ENCODE measurements around the gene NES.

The NES gene

DNA sequence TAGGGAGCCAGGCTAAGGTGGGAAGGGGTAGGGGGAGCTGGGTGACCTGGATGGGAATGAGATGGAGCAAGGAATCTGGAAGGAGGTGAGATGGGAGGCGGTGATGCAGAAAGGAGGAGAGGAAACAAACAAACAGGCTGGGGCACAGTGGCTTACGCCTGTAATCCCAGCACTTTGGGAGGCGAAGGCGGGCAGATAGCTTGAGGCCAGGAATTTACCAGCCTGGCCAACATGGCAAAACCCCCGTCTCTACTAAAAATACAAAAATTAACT lies 17.4 kb upstream of the NES start:
- no peak for DNase-seq (ENCODE audit: low read depth)
- H3K4me3 ChIP-seq (ENCODE audit: low read depth, low read length): no peak overlapping the region
- TF ChIP-seq, protein P1, sequence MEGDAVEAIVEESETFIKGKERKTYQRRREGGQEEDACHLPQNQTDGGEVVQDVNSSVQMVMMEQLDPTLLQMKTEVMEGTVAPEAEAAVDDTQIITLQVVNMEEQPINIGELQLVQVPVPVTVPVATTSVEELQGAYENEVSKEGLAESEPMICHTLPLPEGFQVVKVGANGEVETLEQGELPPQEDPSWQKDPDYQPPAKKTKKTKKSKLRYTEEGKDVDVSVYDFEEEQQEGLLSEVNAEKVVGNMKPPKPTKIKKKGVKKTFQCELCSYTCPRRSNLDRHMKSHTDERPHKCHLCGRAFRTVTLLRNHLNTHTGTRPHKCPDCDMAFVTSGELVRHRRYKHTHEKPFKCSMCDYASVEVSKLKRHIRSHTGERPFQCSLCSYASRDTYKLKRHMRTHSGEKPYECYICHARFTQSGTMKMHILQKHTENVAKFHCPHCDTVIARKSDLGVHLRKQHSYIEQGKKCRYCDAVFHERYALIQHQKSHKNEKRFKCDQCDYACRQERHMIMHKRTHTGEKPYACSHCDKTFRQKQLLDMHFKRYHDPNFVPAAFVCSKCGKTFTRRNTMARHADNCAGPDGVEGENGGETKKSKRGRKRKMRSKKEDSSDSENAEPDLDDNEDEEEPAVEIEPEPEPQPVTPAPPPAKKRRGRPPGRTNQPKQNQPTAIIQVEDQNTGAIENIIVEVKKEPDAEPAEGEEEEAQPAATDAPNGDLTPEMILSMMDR (conservative IDR thresholded peaks at IDR 0.05; ENCODE audit: low read depth, low read length): no peak

DNA sequence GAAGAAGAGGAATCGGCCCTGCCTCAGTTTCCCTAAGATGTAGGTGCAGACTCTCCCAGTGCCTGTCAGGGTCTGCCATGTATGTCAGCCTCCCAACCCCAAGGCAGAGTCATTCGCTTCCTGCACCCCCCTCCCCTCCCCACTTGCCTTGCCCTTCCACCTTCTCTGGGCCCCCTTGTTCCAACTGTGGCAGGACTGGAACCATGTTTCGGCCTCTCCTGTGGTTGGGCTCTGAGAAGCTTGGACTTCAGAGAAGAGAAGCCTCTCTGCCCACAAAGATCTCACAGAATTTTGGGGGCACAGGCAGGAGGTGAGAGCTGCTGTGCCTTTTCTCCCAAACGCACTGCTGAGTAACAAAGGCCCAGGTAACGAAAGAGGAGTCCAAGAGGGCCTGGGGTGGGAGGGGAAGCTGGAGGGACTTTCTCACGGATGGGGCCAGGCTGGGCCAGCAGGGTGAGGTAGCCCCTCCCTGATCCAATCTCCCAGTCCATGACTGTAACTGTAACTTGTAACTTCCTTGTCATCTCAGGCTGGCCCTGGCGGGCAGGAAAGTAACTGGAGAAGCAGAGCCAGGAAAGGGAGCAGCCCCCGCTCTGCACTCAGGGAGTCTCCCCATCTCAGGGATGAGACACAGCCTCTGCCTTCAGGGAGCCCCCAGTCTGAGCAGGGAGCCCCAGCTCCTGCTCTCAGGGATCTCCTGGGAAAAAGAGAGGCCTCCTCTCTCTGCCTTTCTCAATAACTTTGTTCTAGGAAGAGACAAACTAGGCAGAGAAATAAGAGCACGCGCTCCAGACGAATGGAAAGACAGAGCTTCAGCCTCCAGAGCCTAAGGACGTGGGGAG lies 16.9 kb upstream of the NES start:
- H3K4me3 ChIP-seq (ENCODE audit: low read depth, low read length): no peak overlapping the region
- no peak for DNase-seq (ENCODE audit: low read depth)
- TF ChIP-seq, protein P1 (conservative IDR thresholded peaks at IDR 0.05; ENCODE audit: low read depth, low read length): no peak

DNA sequence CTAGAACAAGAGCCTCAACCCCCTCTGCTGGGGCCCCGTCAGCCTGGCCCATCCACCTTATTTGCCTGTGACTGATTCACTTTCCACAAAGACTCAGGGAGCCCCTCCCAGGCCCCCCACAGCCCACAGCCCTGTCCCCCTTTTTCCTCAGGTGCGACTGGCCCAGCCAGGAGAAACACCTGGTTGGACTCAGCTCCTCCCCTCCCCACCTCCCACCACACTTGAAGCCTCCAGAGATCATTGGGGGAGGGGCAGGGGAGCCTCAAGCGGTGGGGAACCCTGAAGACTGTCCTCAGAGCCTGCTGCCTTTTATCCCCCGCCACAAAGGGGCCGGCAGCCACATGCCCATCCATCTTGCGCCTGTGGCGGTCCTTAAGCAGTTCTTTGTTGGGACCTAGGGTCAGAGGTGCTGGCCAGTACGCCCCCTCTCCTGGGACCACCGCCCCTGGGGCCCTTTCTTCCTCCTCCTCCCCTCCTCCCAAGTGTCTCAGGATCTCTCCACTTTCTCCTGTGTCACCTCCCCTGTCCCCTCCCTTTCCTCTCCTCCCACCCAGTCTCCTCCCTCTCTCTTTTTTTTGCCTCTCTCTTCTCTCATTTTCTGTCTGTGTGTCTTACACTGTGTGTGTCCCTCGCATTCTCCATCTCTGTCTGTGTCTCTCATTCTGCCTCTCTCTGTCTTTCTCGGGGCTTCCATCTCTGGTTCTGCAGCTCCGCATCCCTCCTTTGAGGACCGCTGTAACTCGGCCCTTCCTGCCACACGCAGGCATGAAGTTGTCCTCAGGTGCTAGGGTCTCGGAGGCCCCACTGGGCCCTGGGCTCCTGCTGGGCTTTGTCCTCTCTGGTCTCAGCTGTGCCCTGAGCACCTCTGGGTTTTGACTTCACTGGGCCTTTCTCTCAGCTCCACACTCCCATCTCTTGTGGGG lies 16.0 kb upstream of the NES start:
- no peak for DNase-seq (ENCODE audit: low read depth)
- H3K4me3 ChIP-seq (ENCODE audit: low read depth, low read length): no peak overlapping the region
- TF ChIP-seq, protein P1 (conservative IDR thresholded peaks at IDR 0.05; ENCODE audit: low read depth, low read length): no peak

DNA sequence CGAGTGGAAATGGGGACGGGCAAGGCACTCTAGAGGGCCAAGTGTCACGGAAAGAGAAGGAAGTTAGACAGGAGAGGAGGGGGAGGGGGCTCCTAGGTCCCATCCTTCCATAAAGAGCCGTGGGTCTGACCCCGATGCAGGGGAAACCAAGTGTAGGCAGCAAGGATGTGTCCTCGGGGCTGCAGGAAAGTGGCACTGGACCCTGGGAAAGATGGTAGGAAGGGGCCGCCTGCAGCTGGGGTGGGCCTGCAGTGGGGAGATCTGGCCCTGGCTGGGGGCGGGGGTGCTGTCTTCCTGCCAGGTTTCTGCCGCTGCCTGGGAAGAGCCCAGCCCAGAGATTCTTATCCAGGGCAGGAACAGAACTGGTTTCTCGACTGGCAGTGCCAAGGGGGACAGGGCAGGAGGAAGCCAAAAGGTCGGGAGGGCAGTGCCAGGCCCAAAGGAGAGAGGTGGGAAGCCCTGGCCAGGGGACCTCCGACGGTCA lies 15.3 kb upstream of the NES start:
- TF ChIP-seq, protein P1 (conservative IDR thresholded peaks at IDR 0.05; ENCODE audit: low read depth, low read length): no peak
- DNase-seq (ENCODE audit: low read depth): no peak
- H3K4me3 ChIP-seq (ENCODE audit: low read depth, low read length): no peak overlapping the region

DNA sequence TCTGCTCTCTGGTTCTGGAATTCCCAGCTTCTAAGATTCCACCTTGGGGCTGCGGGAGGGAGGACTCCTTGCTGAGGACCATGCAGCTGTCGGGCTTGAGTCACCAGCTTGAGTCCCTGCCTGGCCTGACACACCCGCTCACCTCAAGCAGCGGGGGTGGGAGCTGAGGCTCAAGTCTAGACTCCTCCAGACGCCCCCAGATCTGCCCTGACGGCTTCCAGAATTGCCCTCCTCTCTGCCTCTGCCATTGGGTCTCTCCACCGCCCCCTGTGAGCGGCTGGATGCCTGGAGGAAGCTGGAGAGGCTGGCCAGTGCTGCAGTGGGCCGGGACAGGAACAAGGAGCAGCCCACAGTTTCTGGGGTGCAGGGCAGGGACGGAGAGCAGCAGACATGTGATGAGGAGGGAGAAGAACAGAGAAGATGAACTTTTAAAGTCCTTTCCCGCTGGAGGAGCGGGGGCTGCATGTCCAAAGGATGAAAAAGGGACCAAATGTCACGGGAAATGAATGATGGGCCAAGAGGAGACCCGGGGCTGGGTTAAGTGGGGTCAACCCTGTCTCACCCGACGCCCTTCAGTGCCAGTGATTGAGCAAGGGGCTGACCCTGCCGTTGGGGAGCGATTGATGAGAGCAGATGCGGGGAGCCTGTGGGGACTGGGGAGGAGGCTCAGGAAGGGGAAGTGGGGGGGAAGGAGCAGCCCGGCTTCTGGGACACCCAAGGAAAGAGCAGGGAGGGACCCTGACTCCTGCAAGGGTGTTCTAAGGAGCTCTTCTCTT lies 14.6 kb upstream of the NES start:
- TF ChIP-seq, protein P1 (conservative IDR thresholded peaks at IDR 0.05; ENCODE audit: low read depth, low read length): peak; percentile 47

DNA sequence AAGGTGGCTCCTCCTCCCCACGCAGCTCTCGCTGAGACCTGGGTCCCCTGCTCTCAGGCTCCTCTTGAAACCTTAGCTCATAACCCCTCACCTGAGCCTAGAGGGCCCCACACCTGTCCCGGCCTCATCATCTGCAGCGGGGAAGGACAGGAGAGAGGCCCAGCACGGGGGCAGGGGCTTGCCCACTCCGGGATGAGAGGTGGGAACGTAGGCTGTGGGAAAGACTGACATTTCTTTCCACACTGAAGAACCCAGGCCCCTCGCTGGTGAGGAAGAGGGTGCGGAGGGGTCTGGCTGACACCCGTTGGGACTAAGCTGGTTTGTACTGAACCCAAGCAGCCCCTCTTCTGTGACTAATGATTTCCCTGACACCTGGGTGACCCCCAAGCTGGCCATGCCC lies 14.0 kb upstream of the NES start:
- TF ChIP-seq, protein P1 (conservative IDR thresholded peaks at IDR 0.05; ENCODE audit: low read depth, low read length): no peak
- DNase-seq (ENCODE audit: low read depth): no peak
- no peak overlapping the region for H3K4me3 ChIP-seq (ENCODE audit: low read depth, low read length)

More for the DNA sequence above, 14.6 kb upstream of the NES start:
- no peak overlapping the region for H3K4me3 ChIP-seq (ENCODE audit: low read depth, low read length)
- DNase-seq (ENCODE audit: low read depth): peak; percentile 28
